Measurements from ENCODE around the gene TSPAN14. TPM values are rescaled to one million over a fixed set of nuclear protein-coding genes. Genes with fewer than 3 reads are reported as not detected.

TSPAN14 gene
- total RNA-seq, 1 donor from 2014 or later = 35.7 TPM

GRCh38 chr10:80509108-80509402 lies 54.9 kb downstream of the TSPAN14 start:
- no peak for DNase-seq

GRCh38 chr10:80509403-80510161 lies 55.5 kb downstream of the TSPAN14 start:
- DNase-seq = no peak

GRCh38 chr10:80512031-80512526 lies 58.0 kb downstream of the TSPAN14 start:
- DNase-seq = no peak

- no peak for DNase-seq
Measured at GRCh38 chr10:80513106-80513505, 59.0 kb downstream of the TSPAN14 start.

- DNase-seq = no peak
Measured at GRCh38 chr10:80515511-80515910, 61.4 kb downstream of the TSPAN14 start.

- no peak for DNase-seq
Measured at GRCh38 chr10:80515941-80516340, 61.8 kb downstream of the TSPAN14 start.

- DNase-seq = no peak
Measured at GRCh38 chr10:80516506-80517075, 62.5 kb downstream of the TSPAN14 start.

GRCh38 chr10:80517416-80518142 lies 63.5 kb downstream of the TSPAN14 start:
- no peak for DNase-seq

- DNase-seq = no peak
Measured at GRCh38 chr10:80518143-80518806, 64.2 kb downstream of the TSPAN14 start.

GRCh38 chr10:80518807-80519360 lies 64.8 kb downstream of the TSPAN14 start:
- no peak for DNase-seq

GRCh38 chr10:80519936-80520650 lies 66.0 kb downstream of the TSPAN14 start:
- no peak for DNase-seq

GRCh38 chr10:80520661-80521470 lies 66.8 kb downstream of the TSPAN14 start:
- no peak for DNase-seq

GRCh38 chr10:80522756-80523363 lies 68.8 kb downstream of the TSPAN14 start:
- DNase-seq = no peak

GRCh38 chr10:80523773-80524172 lies 69.7 kb downstream of the TSPAN14 start:
- no peak for DNase-seq

- DNase-seq = no peak
Measured at GRCh38 chr10:80524190-80524909, 70.2 kb downstream of the TSPAN14 start.

- no peak for DNase-seq
Measured at GRCh38 chr10:80526218-80526617, 72.1 kb downstream of the TSPAN14 start.

GRCh38 chr10:80526742-80527141 lies 72.6 kb downstream of the TSPAN14 start:
- no peak for DNase-seq

GRCh38 chr10:80528185-80528700 lies 74.1 kb downstream of the TSPAN14 start:
- DNase-seq = no peak

GRCh38 chr10:80528901-80529300 lies 74.8 kb downstream of the TSPAN14 start:
- no peak for DNase-seq

- DNase-seq = no peak
Measured at GRCh38 chr10:80529604-80530003, 75.5 kb downstream of the TSPAN14 start.

Measured in occipital lobe (tissue), 2 donors.